Effector memory CD8-positive, alpha-beta T cell (primary cell): ENCODE data around the gene WDFY3.

Source experiments
- ATAC-seq: fragments of 150-1000 bp; cut with Tn5 transposase; replicated peaks from 2 replicates; pipeline ENCODE4 v1.10.0; 2021; ENCODE audit warnings: mild to moderate bottlenecking, moderate library complexity
- DNase-seq, 3 experiments: peaks; one replicate each; pipeline ENCODE4 v3.0.0; 2021
- H3K27ac Mint-ChIP-seq, 2 donors: one replicate each; pipeline ENCODE4 v1.8.0; 2022; ENCODE audit warnings: mild to moderate bottlenecking in 2 of 2, mixed read lengths in 2 of 2, moderate library complexity in 2 of 2
- H3K27me3 Mint-ChIP-seq, 2 donors: one replicate each; pipeline ENCODE4 v1.8.0; 2022; ENCODE audit warnings: mixed read lengths in 2 of 2
- H3K36me3 Mint-ChIP-seq: one replicate; pipeline ENCODE4 v1.8.0; 2022; ENCODE audit warnings: mild to moderate bottlenecking, moderate library complexity, mixed read lengths; ENCODE audit not compliant: insufficient read depth
- H3K4me1 Mint-ChIP-seq, 2 donors: one replicate each; pipeline ENCODE4 v1.8.0; 2022; ENCODE audit warnings: low read depth in 2 of 2, mixed read lengths in 2 of 2
- H3K4me3 Mint-ChIP-seq, 2 donors: one replicate each; pipeline ENCODE4 v1.8.0; 2022; ENCODE audit warnings: mild to moderate bottlenecking in 2 of 2, mixed read lengths in 2 of 2, moderate library complexity in 2 of 2
- H3K9me3 Mint-ChIP-seq, 2 donors: one replicate each; pipeline ENCODE4 v1.8.0; 2022; ENCODE audit warnings: mixed read lengths in 2 of 2
- total RNA-seq, 9 experiments: gene quantifications; one replicate each; lab custom pipeline; 2026; lab: John Stamatoyannopoulos, UW

WDFY3 gene
- total RNA-seq = 0 to 3.8 (median 0.43) reads per million in 9 experiments

DNA sequence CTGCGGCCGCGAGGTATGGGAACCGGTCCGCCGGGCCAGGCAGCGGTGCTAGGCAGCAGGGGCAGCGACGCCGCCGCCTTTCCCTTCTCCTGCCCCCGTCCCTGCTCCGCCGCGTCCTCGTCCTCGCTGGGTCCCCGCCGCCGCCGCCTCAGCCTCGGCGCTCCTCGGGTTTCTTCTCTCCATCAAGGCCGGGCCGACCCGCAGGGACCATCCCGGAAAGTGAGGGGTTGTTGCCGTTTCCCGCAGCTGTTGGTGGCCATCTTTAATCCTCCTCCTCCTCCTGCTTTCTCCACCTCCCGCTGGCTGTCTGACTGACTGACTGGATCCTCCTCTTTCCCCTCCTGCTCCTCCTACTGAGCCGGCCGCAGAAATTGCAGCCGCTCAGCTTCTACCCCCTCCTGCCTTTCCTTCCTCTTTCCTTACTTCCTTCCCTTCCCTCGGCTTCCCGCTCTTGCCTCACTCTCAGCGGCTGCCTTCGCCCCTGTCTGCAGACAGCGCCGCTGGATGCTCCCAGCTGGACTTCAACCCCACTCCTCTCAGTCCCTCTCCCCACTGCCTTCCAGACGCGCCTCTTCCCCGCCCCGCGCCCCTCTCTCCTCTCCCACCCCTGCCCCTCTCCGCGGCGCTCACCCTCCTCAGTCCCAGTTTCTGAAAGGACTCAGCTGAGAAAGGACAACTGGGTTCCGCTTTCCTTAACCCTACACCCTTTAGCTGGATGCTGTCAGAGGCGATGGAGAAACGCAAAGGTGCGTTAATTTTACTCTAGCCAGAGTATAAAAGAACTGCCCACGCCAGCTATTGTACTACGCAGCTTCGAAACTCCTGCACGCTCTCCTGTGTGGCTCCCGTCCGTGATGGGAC is at the start of gene WDFY3:
Gene WDFY3 (minus strand): TSS at position 309 of the 861 bp plus-strand sequence. CDS start 106,099 bp downstream, outside the sequence.
- Mint-ChIP-seq H3K27ac (no peak within 1 kb of the TSS), H3K4me3 (peak within 1 kb of the TSS; percentile 78), H3K9me3 (no peaks in the 10 kb centered on the region), H3K4me1 (peaks cover 8% of the 10 kb centered on the region in 2 donors), H3K36me3 (no peaks in the 10 kb centered on the region), H3K27me3 (peaks cover 15 to 30% of the 10 kb centered on the region in 2 donors)
- peak; percentile 17 for ATAC-seq
- no peak for DNase-seq

GRCh38 chr4:85005865-85006377 is 39.4 kb upstream of the WDFY3 start:
- Mint-ChIP-seq H3K4me3 (no peak overlapping the region), H3K36me3 (no peaks in the 10 kb centered on the region), H3K27ac (no peak overlapping the region), H3K27me3 (no peaks in the 10 kb centered on the region), H3K9me3 (no peaks in the 10 kb centered on the region), H3K4me1 (no peaks in the 10 kb centered on the region)
- no peak for DNase-seq
- ATAC-seq = no peak

- ATAC-seq (no peak), DNase-seq (no peak)
- Mint-ChIP-seq H3K27me3 (no peaks in the 10 kb centered on the region), H3K4me3 (no peak overlapping the region), H3K27ac (no peak overlapping the region), H3K9me3 (peaks cover 5 to 10% of the 10 kb centered on the region in 2 donors), H3K36me3 (no peaks in the 10 kb centered on the region), H3K4me1 (no peaks in the 10 kb centered on the region)
Measured at GRCh38 chr4:85000343-85000742, 33.9 kb upstream of the WDFY3 start.

GRCh38 chr4:84995386-84995785 is 28.9 kb upstream of the WDFY3 start:
- ATAC-seq (no peak), DNase-seq (no peak)
- H3K9me3 Mint-ChIP-seq = peaks cover 6 to 12% of the 10 kb centered on the region in 2 donors
- no peak overlapping the region for H3K27ac Mint-ChIP-seq
- no peaks in the 10 kb centered on the region for H3K27me3 Mint-ChIP-seq
- no peaks in the 10 kb centered on the region for H3K4me1 Mint-ChIP-seq
- H3K4me3 Mint-ChIP-seq = no peak overlapping the region
- H3K36me3 Mint-ChIP-seq = no peaks in the 10 kb centered on the region

DNA sequence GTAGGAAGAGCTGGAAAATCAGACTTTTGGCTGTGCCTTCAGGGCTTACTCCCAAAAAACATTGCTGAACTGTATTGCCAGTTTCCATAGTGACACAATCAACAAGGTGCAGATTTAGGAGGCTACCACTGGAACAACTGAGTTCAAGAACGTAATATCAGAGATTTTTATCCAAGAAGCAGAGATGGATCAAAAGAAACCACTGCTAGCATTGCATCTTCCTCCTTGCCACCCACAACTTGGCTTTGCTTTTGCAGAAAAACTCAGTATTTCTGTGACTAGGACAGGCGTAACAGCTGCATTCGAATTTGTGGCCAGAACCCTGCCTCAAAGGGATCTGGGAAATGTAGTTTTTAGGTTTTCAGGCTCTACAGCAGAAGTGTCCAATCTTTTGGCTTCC is 27.8 kb upstream of the WDFY3 start:
- H3K9me3 Mint-ChIP-seq = peaks cover 6 to 17% of the 10 kb centered on the region in 2 donors
- ATAC-seq (no peak), DNase-seq (no peak)
- no peak overlapping the region for H3K4me3 Mint-ChIP-seq
- no peaks in the 10 kb centered on the region for H3K36me3 Mint-ChIP-seq
- no peaks in the 10 kb centered on the region for H3K27me3 Mint-ChIP-seq
- H3K27ac Mint-ChIP-seq = no peak overlapping the region
- no peaks in the 10 kb centered on the region for H3K4me1 Mint-ChIP-seq

DNA sequence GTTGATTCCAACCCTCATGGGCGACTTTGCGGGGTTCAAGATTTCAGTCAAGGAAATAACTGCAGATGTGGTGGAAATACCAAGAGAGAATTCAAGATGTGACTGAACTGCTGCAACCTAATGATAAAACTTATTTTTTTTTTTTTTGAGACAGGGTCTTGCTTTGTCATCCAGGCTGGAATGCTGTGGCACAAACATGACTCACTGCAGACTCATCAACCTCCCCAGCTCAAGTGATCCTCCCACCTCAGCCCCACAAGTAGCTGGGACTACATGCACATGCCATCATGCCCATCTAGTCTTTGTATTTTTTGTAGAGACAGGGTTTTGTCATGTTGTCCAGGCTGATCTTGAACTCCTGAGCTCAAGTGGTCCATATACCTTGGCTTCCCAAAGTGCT is 19.5 kb upstream of the WDFY3 start:
- ATAC-seq = no peak
- no peak for DNase-seq
- Mint-ChIP-seq H3K27ac (no peak overlapping the region), H3K4me1 (no peaks in the 10 kb centered on the region), H3K36me3 (no peaks in the 10 kb centered on the region), H3K4me3 (no peak overlapping the region), H3K27me3 (no peaks in the 10 kb centered on the region), H3K9me3 (peaks cover 0 to 14% of the 10 kb centered on the region in 2 donors)

- no peaks in the 10 kb centered on the region for H3K4me1 Mint-ChIP-seq
- DNase-seq (no peak), ATAC-seq (no peak)
- H3K36me3 Mint-ChIP-seq = no peaks in the 10 kb centered on the region
- H3K4me3 Mint-ChIP-seq = no peak overlapping the region
- no peaks in the 10 kb centered on the region for H3K27me3 Mint-ChIP-seq
- H3K27ac Mint-ChIP-seq = no peak overlapping the region
- H3K9me3 Mint-ChIP-seq = peaks cover 2 to 9% of the 10 kb centered on the region in 2 donors
Measured at GRCh38 chr4:84977396-84977795, 10.9 kb upstream of the WDFY3 start.

DNA sequence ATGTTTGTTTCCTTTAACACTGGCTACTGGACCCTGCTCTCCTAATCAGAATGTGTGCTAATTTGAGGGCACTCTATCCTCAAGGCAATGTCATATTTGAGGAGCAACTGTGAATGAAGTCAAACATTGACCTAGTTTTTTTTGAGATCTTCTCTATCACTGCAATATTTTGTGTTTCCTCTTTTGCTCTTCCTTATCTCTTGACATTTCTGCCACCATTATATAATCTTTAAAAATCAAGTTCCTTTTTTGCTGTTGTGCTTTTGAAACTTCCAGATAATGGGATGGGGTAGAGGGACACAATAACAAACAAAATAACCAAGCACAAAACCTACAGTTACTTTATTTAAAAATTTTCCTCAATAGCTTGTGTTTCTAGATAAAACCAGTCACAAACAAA is 7.4 kb upstream of the WDFY3 start:
- no peak overlapping the region for H3K4me3 Mint-ChIP-seq

GRCh38 chr4:84971319-84971932 is 4.9 kb upstream of the WDFY3 start:
- DNase-seq (no peak), ATAC-seq (no peak)
- Mint-ChIP-seq H3K4me3 (no peak overlapping the region), H3K27me3 (peaks cover 12 to 13% of the 10 kb centered on the region in 2 donors), H3K27ac (no peak overlapping the region), H3K36me3 (no peaks in the 10 kb centered on the region), H3K9me3 (peaks cover 0 to 9% of the 10 kb centered on the region in 2 donors), H3K4me1 (peaks cover 7 to 8% of the 10 kb centered on the region in 2 donors)

More for the DNA sequence above, 7.4 kb upstream of the WDFY3 start:
- Mint-ChIP-seq H3K27ac (no peak overlapping the region), H3K4me1 (no peaks in the 10 kb centered on the region), H3K9me3 (peaks cover 0 to 9% of the 10 kb centered on the region in 2 donors), H3K36me3 (no peaks in the 10 kb centered on the region), H3K27me3 (no peaks in the 10 kb centered on the region)
- ATAC-seq (no peak), DNase-seq (no peak)

DNA sequence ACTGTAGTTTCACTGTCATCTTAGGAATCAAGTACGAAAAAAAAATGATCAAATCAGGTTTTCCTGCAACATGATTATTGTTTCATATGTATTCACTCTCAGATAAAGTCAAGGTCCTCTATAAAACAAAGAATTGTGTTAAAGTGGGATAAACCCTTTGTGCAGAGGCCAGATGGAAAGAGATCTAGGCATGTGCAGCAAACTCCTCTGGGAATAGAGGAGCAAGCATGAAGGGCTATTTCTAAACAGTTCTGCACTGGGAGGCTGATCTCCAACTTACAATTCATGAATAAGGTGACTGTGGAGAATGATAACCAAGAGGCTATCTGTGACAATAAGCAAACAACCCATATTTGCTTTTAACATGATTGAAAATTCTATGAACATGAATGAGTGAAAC is 2.4 kb upstream of the WDFY3 start:
- H3K27me3 Mint-ChIP-seq = peaks cover 15 to 30% of the 10 kb centered on the region in 2 donors
- no peaks in the 10 kb centered on the region for H3K36me3 Mint-ChIP-seq
- ATAC-seq (no peak), DNase-seq (no peak)
- no peak overlapping the region for H3K27ac Mint-ChIP-seq
- H3K4me3 Mint-ChIP-seq = no peak overlapping the region
- H3K9me3 Mint-ChIP-seq = no peaks in the 10 kb centered on the region
- peaks cover 8% of the 10 kb centered on the region in 2 donors for H3K4me1 Mint-ChIP-seq

GRCh38 chr4:84967243-84967690 is 777 bp upstream of the WDFY3 start:
- H3K4me3 Mint-ChIP-seq = peak overlapping the region; percentile 78
- H3K36me3 Mint-ChIP-seq = no peaks in the 10 kb centered on the region
- H3K9me3 Mint-ChIP-seq = no peaks in the 10 kb centered on the region
- peaks cover 8% of the 10 kb centered on the region in 2 donors for H3K4me1 Mint-ChIP-seq
- no peak overlapping the region for H3K27ac Mint-ChIP-seq
- ATAC-seq (no peak), DNase-seq (no peak)
- peaks cover 15 to 30% of the 10 kb centered on the region in 2 donors for H3K27me3 Mint-ChIP-seq

- no peak overlapping the region for H3K27ac Mint-ChIP-seq
- peaks cover 8% of the 10 kb centered on the region in 2 donors for H3K4me1 Mint-ChIP-seq
- H3K27me3 Mint-ChIP-seq = peaks cover 15 to 30% of the 10 kb centered on the region in 2 donors
- ATAC-seq = no peak
- H3K36me3 Mint-ChIP-seq = no peaks in the 10 kb centered on the region
- no peak for DNase-seq
- no peaks in the 10 kb centered on the region for H3K9me3 Mint-ChIP-seq
- no peak overlapping the region for H3K4me3 Mint-ChIP-seq
Measured at GRCh38 chr4:84965553-84966381, 723 bp downstream of the WDFY3 start.

DNA sequence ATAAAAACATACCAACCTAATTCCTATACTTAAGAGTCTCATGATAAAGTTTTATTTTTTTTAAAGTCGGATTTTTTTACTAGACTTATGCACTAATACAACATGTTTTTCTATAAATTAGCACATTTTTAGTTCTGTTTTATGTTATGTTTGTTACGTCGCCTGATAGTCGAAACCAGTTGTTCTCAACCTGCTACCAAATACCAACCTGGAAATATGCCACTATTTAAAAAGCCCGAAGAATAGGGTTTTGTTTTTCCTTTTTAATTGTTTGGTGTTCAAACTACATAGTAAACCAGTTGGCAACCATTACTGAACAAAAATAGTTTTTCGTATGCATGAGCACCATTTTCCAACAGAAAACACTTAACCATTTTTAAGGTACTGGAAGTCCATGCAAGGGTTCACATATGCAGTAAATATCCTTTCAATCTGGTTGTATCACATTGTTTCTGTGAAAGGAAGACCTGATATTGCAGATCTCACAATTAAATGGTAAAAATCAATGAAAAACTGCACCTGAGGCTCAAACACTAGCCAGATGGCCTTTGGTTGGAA is 1.4 kb downstream of the WDFY3 start:
- H3K27ac Mint-ChIP-seq = no peak overlapping the region
- no peak overlapping the region for H3K4me3 Mint-ChIP-seq
- H3K9me3 Mint-ChIP-seq = no peaks in the 10 kb centered on the region
- H3K4me1 Mint-ChIP-seq = peaks cover 8% of the 10 kb centered on the region in 2 donors
- no peak for ATAC-seq
- DNase-seq = no peak
- H3K36me3 Mint-ChIP-seq = no peaks in the 10 kb centered on the region
- peaks cover 15 to 30% of the 10 kb centered on the region in 2 donors for H3K27me3 Mint-ChIP-seq
